Activated CD8-positive, alpha-beta memory T cell treated with anti-CD3 and anti-CD28 coated beads, Interleukin-2, amount 10 ng/mL, durations not matched to agents 7 days and 5 days (primary cell): Measurements from ENCODE around the gene MYZAP. TPM values are rescaled to one million over a fixed set of nuclear protein-coding genes. Genes with fewer than 3 reads are reported as not detected.

Experiments used
- ATAC-seq: fragments of 150-1000 bp; cut with Tn5 transposase; one replicate; pipeline ENCODE4 v1.10.0; 2021; ENCODE audit warnings: moderate library complexity
- CTCF ChIA-PET: fragments of 350-600 bp; sonication (Branson Sonifier 250); formaldehyde crosslinking; loops from one replicate; lab custom pipeline; 2021; ENCODE audit warnings: antibody characterized with exemption; lab: Charles Lee
- DNase-seq: peaks from one replicate; pipeline ENCODE4 v3.0.0-alpha.2; 2020
- H3K27ac Mint-ChIP-seq: one replicate; pipeline ENCODE4 v1.8.0; 2021; ENCODE audit warnings: mild to moderate bottlenecking, mixed read lengths
- H3K27me3 Mint-ChIP-seq: one replicate; pipeline ENCODE4 v1.8.0; 2021; ENCODE audit warnings: mixed read lengths
- H3K36me3 Mint-ChIP-seq: one replicate; pipeline ENCODE4 v1.8.0; 2021; ENCODE audit warnings: mild to moderate bottlenecking, mixed read lengths
- H3K4me1 Mint-ChIP-seq: one replicate; pipeline ENCODE4 v1.8.0; 2021; ENCODE audit warnings: mixed read lengths
- H3K4me3 Mint-ChIP-seq: one replicate; pipeline ENCODE4 v1.8.0; 2021; ENCODE audit warnings: mild to moderate bottlenecking, moderate library complexity, mixed read lengths
- H3K9me3 Mint-ChIP-seq: one replicate; pipeline ENCODE4 v1.8.0; 2022; ENCODE audit warnings: low read depth, mixed read lengths
- total RNA-seq, 2 experiments: library from RNA; stranded (reverse); gene quantifications; one replicate each; pipeline ENCODE4 v1.2.3, GENCODE V29; 2021

MYZAP gene
- total RNA-seq, 2 experiments from 2014 or later: not detected

DNA sequence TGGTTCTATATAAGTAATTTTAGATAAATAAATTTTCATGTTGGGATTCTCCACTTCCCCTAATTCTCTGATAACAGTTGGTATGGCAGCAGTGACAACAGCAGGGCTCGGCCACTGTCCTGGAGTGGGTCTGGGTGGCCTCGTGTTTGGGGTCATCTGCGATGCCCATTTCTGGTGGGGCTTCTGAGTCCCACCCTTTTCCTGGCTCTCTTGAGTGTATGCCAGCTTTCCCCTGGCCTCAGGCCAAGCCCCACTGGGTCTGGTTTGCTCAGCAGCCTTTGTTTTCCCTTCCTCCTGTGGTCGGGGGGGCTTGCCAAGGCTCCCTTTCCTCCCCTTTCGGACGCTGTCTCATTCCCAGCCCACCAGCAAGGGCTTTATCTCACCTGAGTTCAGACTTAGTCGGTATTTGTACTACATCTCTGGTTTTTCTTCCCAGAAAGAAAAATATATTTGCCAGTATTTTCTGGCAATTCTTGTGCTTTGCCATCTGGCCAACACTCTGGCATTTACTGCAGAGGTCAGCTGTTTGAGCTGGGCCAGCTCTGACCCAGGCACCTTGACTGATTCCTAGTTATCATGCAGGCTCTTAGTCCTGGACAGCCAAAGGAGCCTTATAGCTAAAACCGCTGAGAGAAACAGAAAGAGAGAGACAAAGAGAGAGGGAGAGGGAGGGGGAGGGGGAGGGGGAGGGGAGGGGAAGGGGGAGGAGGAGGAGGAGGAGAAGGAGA is 35.2 kb downstream of the MYZAP start:
- CTCF ChIA-PET: interaction anchor here (1.6 kb wide), 1 partner anchor 106 kb away, joined by 8 read pairs; no protein-coding TSS in a partner anchor
- H3K27ac Mint-ChIP-seq: no peak overlapping the region
- ATAC-seq (no peak), DNase-seq (no peak)
- no peaks in the 10 kb centered on the region for H3K9me3 Mint-ChIP-seq
- H3K36me3 Mint-ChIP-seq: no peaks in the 10 kb centered on the region
- no peaks in the 10 kb centered on the region for H3K4me1 Mint-ChIP-seq
- H3K27me3 Mint-ChIP-seq: peaks cover 25% of the 10 kb centered on the region
- H3K4me3 Mint-ChIP-seq: no peak overlapping the region

GRCh38 chr15:57631386-57632110 is 39.8 kb downstream of the MYZAP start:
- DNase-seq (no peak), ATAC-seq (no peak)
- H3K27ac Mint-ChIP-seq: no peak overlapping the region
- H3K4me1 Mint-ChIP-seq: no peaks in the 10 kb centered on the region
- H3K27me3 Mint-ChIP-seq: peaks cover 2% of the 10 kb centered on the region
- H3K4me3 Mint-ChIP-seq: no peak overlapping the region
- H3K36me3 Mint-ChIP-seq: no peaks in the 10 kb centered on the region
- no peaks in the 10 kb centered on the region for H3K9me3 Mint-ChIP-seq
- CTCF ChIA-PET: interaction anchor here (1.1 kb wide), 1 partner anchor 71 kb away, joined by 4 read pairs; no protein-coding TSS in a partner anchor

GRCh38 chr15:57634290-57634689 is 42.6 kb downstream of the MYZAP start:
- ATAC-seq (no peak), DNase-seq (no peak)
- H3K27me3 Mint-ChIP-seq: peaks cover 12% of the 10 kb centered on the region
- H3K4me1 Mint-ChIP-seq: no peaks in the 10 kb centered on the region
- CTCF ChIA-PET: no interaction called here
- H3K4me3 Mint-ChIP-seq: no peak overlapping the region
- H3K36me3 Mint-ChIP-seq: no peaks in the 10 kb centered on the region
- H3K27ac Mint-ChIP-seq: no peak overlapping the region
- no peaks in the 10 kb centered on the region for H3K9me3 Mint-ChIP-seq

GRCh38 chr15:57635300-57635909 is 43.7 kb downstream of the MYZAP start:
- DNase-seq (no peak), ATAC-seq (no peak)
- no peaks in the 10 kb centered on the region for H3K4me1 Mint-ChIP-seq
- H3K4me3 Mint-ChIP-seq: no peak overlapping the region
- no peaks in the 10 kb centered on the region for H3K36me3 Mint-ChIP-seq
- no peaks in the 10 kb centered on the region for H3K9me3 Mint-ChIP-seq
- no peak overlapping the region for H3K27ac Mint-ChIP-seq
- CTCF ChIA-PET: no interaction called here
- H3K27me3 Mint-ChIP-seq: peaks cover 13% of the 10 kb centered on the region

- H3K4me1 Mint-ChIP-seq: no peaks in the 10 kb centered on the region
- CTCF ChIA-PET: no interaction called here
- peaks cover 21% of the 10 kb centered on the region for H3K27me3 Mint-ChIP-seq
- no peaks in the 10 kb centered on the region for H3K9me3 Mint-ChIP-seq
- H3K27ac Mint-ChIP-seq: no peak overlapping the region
- DNase-seq (no peak), ATAC-seq (no peak)
- H3K4me3 Mint-ChIP-seq: no peak overlapping the region
- no peaks in the 10 kb centered on the region for H3K36me3 Mint-ChIP-seq
Measured at GRCh38 chr15:57637846-57638245, 46.1 kb downstream of the MYZAP start.

DNA sequence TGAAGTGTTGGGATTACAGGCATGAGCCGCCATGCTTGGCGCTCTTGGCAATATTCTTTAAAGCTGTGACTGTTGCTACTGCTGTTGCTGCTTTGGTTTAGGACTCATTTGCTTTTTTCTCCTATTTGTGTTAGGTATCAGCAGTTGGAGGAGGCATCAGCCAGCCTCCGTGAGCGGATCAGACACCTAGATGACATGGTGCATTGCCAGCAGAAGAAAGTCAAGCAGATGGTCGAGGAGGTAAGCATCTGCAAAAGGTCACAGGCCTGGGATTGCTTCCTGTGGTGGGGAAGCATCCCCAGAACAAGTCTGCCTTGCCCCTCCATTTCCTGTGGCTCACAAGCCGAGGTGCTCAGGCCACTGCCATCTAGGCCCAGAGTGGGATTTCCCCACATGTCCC is 47.6 kb downstream of the MYZAP start:
- no peak overlapping the region for H3K27ac Mint-ChIP-seq
- no peaks in the 10 kb centered on the region for H3K9me3 Mint-ChIP-seq
- H3K27me3 Mint-ChIP-seq: peaks cover 27% of the 10 kb centered on the region
- ATAC-seq (no peak), DNase-seq (no peak)
- H3K4me1 Mint-ChIP-seq: no peaks in the 10 kb centered on the region
- H3K4me3 Mint-ChIP-seq: no peak overlapping the region
- CTCF ChIA-PET: no interaction called here
- no peaks in the 10 kb centered on the region for H3K36me3 Mint-ChIP-seq

GRCh38 chr15:57640930-57641682 is 49.4 kb downstream of the MYZAP start:
- CTCF ChIA-PET: interaction anchor here (0.8 to 3.1 kb wide), 9 partner anchors 12 to 219 kb away, joined by 3 to 12 read pairs (median 4); no protein-coding TSS in a partner anchor
- no peaks in the 10 kb centered on the region for H3K9me3 Mint-ChIP-seq
- no peaks in the 10 kb centered on the region for H3K4me1 Mint-ChIP-seq
- no peak overlapping the region for H3K27ac Mint-ChIP-seq
- DNase-seq (no peak), ATAC-seq (peak; percentile 39)
- H3K36me3 Mint-ChIP-seq: no peaks in the 10 kb centered on the region
- no peak overlapping the region for H3K4me3 Mint-ChIP-seq
- peaks cover 38% of the 10 kb centered on the region for H3K27me3 Mint-ChIP-seq

DNA sequence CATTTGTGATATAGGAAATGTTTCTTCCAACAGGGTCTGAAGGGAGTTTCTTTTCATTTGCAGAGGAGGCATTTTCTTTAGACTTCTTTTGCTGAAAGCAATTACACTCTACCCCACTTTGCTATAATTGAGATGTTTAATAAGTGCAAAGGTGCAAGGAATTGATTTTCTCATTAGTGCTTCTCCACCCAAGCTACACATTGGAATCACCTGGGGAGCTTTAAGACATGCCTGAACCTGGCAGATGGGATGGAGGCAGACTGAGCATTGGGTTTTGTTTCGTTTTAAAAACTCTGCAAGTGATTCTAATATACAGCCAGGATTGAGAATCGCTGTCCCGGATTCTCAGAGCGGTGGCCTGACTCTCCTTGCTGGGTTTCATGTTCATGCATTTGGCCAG is 52.1 kb downstream of the MYZAP start:
- CTCF ChIA-PET: interaction anchor here (3.1 kb wide), 1 partner anchor 11 kb away, joined by 12 read pairs; no protein-coding TSS in a partner anchor
- no peak overlapping the region for H3K4me3 Mint-ChIP-seq
- no peaks in the 10 kb centered on the region for H3K4me1 Mint-ChIP-seq
- no peak overlapping the region for H3K27ac Mint-ChIP-seq
- no peaks in the 10 kb centered on the region for H3K36me3 Mint-ChIP-seq
- no peaks in the 10 kb centered on the region for H3K9me3 Mint-ChIP-seq
- ATAC-seq (no peak), DNase-seq (no peak)
- H3K27me3 Mint-ChIP-seq: peaks cover 44% of the 10 kb centered on the region

DNA sequence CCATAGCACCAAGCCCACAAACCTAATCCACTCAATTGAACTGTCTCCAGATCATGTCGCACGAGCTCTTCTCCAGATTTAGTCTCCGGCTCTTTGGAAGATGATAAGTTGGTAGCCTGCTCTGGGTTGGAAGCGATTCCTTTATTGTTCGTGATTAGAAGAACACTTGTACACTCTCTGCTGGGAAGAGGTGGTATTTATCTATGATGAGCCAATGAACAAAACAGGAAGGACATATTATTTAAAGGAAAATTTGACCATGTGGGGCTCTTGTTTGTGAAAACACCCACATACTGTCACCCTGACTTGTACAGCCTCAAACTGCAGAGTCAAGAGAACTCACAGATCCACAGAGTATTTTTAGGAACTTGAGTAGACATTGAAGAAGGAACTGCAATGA is 54.4 kb downstream of the MYZAP start:
- no peaks in the 10 kb centered on the region for H3K36me3 Mint-ChIP-seq
- H3K9me3 Mint-ChIP-seq: no peaks in the 10 kb centered on the region
- CTCF ChIA-PET: no interaction called here
- H3K4me1 Mint-ChIP-seq: peaks cover 4% of the 10 kb centered on the region
- peaks cover 48% of the 10 kb centered on the region for H3K27me3 Mint-ChIP-seq
- H3K27ac Mint-ChIP-seq: no peak overlapping the region
- ATAC-seq (no peak), DNase-seq (no peak)
- H3K4me3 Mint-ChIP-seq: no peak overlapping the region

DNA sequence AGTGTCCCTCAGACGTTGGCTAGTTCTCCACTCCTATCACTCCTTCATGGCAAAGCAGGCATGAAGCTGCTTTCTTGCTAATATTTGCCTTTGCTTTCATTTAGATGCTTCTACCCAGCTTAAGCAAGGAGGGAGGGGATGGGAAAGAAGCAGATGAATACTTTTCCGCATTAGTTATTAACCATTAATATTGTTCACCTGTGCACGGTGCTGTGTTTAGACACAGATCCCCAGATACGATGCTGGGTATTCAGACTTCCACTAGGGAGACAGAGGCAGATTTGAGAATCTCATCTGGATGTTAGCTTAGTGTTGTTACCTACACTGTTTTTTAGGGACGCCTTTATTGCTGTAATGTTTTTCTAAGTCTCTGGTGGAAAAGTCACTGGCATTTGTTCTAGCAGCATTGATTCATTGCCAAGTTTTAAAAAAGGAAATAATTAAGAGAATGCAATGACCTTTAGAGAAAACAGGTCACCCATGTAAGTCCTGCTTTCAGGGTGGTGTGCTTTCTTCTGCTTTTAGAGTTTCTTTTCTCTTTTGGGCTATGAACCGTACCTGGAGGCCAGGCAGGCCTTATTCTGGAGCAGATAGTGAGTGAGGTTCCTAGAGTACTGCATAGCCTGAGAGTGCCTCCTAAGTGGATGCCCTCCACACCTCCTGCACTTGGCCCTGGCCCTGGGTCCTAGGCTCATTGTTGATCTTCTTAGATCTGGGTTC is 55.5 kb downstream of the MYZAP start:
- no peak for ATAC-seq

GRCh38 chr15:57647791-57648130 is 56.1 kb downstream of the MYZAP start:
- Mint-ChIP-seq H3K4me3 (no peak overlapping the region), H3K36me3 (no peaks in the 10 kb centered on the region), H3K9me3 (no peaks in the 10 kb centered on the region), H3K4me1 (peaks cover 17% of the 10 kb centered on the region), H3K27me3 (peaks cover 40% of the 10 kb centered on the region), H3K27ac (no peak overlapping the region)
- CTCF ChIA-PET: no interaction called here
- ATAC-seq (no peak), DNase-seq (no peak)

More for the DNA sequence above, 55.5 kb downstream of the MYZAP start:
- Mint-ChIP-seq H3K27ac (no peak overlapping the region), H3K4me1 (peaks cover 15% of the 10 kb centered on the region), H3K9me3 (no peaks in the 10 kb centered on the region), H3K36me3 (no peaks in the 10 kb centered on the region), H3K27me3 (peaks cover 40% of the 10 kb centered on the region), H3K4me3 (no peak overlapping the region)
- no peak for DNase-seq
- CTCF ChIA-PET: no interaction called here

- Mint-ChIP-seq H3K9me3 (no peaks in the 10 kb centered on the region), H3K4me3 (no peak overlapping the region), H3K36me3 (no peaks in the 10 kb centered on the region), H3K27me3 (peaks cover 33% of the 10 kb centered on the region), H3K27ac (no peak overlapping the region), H3K4me1 (peaks cover 17% of the 10 kb centered on the region)
- CTCF ChIA-PET: no interaction called here
- DNase-seq (no peak), ATAC-seq (no peak)
Measured at GRCh38 chr15:57649138-57649537, 57.4 kb downstream of the MYZAP start.

DNA sequence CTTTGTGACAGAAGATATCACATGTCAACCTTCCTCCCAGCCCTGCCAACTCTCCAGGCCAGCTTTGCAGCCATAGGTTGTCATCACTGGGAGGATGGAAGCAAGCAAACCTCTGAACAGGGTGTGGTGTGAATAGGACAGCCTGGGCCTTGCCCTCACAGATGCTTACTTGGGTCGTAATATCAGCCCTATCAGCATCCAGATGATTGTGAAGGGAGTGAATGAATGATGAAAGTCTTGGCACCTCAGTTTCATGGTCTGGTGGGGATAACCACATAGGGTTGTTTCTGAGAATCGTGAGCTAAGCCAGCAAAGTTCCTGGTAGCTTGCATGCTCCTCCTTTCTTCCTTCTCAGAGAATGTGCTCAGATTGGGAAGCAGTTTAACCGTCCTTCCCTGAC is 59.7 kb downstream of the MYZAP start:
- CTCF ChIA-PET: no interaction called here

More for the DNA sequence above, 59.7 kb downstream of the MYZAP start:
- Mint-ChIP-seq H3K4me3 (no peak overlapping the region), H3K27ac (peak overlapping the region; percentile 24), H3K36me3 (no peaks in the 10 kb centered on the region), H3K27me3 (peaks cover 24% of the 10 kb centered on the region), H3K9me3 (no peaks in the 10 kb centered on the region), H3K4me1 (peaks cover 17% of the 10 kb centered on the region)
- ATAC-seq (peak; percentile 73), DNase-seq (peak; percentile 46)
